GM15510 (cell line): ENCODE data around the gene ABCB1.

Experiments used
- POLR2A ChIP-seq: IDR thresholded peaks from 3 replicates; pipeline ENCODE4 v1.6.1; 2011; ENCODE audit warnings: borderline replicate concordance; ENCODE audit not compliant: insufficient read length; ENCODE audit errors: extremely low read depth

The ABCB1 gene

DNA sequence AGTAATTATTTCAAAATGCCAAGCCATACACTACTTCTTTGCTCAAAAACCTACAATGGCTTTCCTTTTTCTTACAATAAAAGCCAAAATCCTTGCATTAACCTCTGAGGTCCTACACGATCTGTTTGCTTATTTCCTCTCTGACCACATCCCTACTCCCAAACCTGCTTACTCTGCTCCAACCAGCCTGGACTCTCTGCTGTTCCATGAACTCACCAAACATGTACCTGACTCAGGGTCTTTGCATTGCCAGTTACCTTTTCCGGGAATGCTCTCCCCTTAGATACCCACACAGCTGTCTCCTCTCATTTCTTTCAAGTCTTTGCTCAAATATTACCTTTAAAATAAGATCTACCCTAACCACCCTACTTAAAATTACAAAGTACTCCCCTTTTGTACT is 127.5 kb downstream of the ABCB1 start:
- no peak for TF ChIP-seq POLR2A

DNA sequence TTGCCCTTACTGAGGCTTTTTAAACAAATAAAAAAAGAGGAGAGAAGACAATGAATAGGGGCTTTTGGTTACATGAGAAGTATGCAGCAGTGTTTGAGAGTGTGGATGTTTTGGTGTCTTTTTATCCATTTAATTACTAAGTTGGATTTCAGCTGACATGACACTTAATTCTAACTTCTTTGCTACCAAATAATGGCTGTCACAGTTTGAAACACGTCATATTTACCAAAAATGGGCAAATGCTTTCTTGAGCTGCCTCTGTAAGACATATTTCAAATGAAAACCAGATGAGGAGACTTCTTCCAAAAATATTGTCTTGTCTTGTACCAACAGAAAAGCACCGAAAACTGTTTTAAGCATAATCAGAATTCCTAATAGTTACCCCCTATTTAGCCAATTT is 129.2 kb downstream of the ABCB1 start:
- TF ChIP-seq POLR2A = no peak

DNA sequence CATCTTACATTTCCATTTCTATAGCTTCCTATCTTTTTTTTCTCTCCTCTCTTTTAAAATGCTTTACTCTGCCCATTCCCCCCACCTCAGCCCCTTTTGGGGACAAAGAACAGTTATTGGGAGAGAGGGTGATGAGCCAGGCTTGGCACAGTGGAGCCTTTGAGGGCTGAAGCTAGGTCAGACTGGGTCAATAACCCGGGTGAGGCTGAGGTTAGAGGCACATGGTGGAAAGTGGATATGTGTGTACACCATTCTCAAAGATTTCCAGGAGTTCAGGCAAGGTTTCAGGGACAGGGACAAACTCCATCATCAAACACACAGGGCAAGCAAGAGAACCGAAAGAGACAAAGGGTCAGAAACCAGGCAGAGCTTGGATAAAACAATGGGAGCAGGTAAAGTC is 136.7 kb downstream of the ABCB1 start:
- TF ChIP-seq POLR2A = no peak

DNA sequence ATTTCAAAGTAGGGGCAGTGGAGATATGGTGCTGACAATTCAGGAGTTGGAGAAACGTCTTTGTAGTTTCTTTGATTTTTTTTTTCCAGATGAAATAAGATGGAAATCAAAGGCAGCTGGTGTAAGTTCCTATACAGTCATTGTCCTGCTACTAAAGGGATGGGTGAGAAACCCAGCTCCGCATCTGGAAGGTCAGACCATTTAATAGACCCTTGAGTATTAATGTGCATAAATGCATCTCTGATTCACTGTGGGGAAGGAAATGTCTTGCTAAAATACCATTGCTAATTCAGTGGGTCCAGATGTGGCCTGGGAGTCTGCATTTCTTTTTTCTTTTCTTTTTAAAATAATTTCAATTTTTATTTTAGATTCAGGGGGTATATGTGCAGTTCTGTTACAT is 140.7 kb downstream of the ABCB1 start:
- TF ChIP-seq POLR2A = no peak

DNA sequence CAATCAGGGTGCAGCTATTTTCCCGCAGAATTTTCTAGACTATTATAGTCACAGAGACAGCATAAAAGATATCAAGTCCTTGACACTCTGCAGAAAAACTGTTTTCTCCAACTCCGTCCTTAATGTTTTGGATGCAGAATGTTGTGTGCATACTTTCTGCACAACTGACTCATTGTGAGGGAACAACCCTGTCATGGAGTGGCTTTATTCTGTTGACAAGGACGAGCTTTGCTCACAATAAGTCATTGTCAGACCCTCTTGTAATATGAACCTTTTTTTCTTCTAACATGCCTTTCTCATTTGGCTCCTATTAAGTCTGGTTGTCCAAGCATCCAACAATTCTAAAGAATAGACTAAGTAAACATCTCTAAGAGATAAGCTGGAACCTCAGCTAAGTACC is 142.5 kb downstream of the ABCB1 start:
- TF ChIP-seq POLR2A = no peak

DNA sequence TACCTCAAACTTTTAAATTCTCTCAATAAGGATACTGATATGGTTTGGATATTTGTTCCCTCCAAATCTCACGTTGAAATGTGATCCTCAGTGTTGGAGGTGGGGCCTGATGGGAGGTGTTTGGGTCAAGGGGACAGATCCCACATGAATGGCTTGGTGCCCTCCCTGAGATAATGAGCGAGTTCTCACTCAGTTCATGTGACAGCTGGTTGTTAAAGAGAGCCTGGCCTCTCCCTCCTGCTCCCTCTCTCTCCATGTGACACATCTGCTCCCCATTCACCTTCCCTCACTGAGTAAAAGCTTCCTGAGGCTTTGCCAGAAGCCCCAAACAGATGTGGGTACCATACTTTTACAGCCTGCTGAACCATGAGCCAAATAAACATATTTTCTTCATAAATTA is 144.4 kb downstream of the ABCB1 start:
- TF ChIP-seq POLR2A = no peak
